NCI-H2107 treated with DMSO at 0.1 percent for 48 hours (cell line): ENCODE measurements around the gene P2RX4.
"Not testable (repeated sequence)": the region's sequence is repeated elsewhere in the genome, so short reads cannot be mapped to it uniquely, and the experiment has no call there.

ENCODE experiments used
- DNase-seq: peaks from one replicate; lab custom pipeline; 2025; ENCODE audit not compliant: unreplicated experiment; lab: John Stamatoyannopoulos, UW

P2RX4 gene

GRCh38 chr12:121188227-121188626, 21.7 kb upstream of the P2RX4 start:
- DNase-seq, result no peak

GRCh38 chr12:121189131-121189530, 20.8 kb upstream of the P2RX4 start:
- no peak for DNase-seq

- DNase-seq, result no peak
These were observed 20.2 kb upstream of the P2RX4 start for GRCh38 chr12:121189619-121190155.

- no peak for DNase-seq
These were observed 19.4 kb upstream of the P2RX4 start for GRCh38 chr12:121190523-121191031.

- no peak for DNase-seq
These were observed 18.8 kb upstream of the P2RX4 start for GRCh38 chr12:121191151-121191550.

- DNase-seq, result no peak
These were observed 13.0 kb upstream of the P2RX4 start for GRCh38 chr12:121196902-121197301.

- no peak for DNase-seq
These were observed 11.0 kb upstream of the P2RX4 start for GRCh38 chr12:121198949-121199348.

- not testable (repeated sequence) for DNase-seq
These were observed 8.8 kb upstream of the P2RX4 start for GRCh38 chr12:121201140-121201539.

- DNase-seq, result no peak
These were observed 7.2 kb upstream of the P2RX4 start for GRCh38 chr12:121202407-121203355.

- DNase-seq, result no peak
These were observed 6.4 kb upstream of the P2RX4 start for GRCh38 chr12:121203482-121203881.

- DNase-seq, result no peak
These were observed 4.4 kb upstream of the P2RX4 start for GRCh38 chr12:121205491-121205890.

- not testable (repeated sequence) for DNase-seq
These were observed 1.4 kb upstream of the P2RX4 start for GRCh38 chr12:121208571-121208970.

- no peak for DNase-seq
These were observed 708 bp upstream of the P2RX4 start for GRCh38 chr12:121209221-121209620.

- no peak for DNase-seq
These were observed 2.9 kb downstream of the P2RX4 start for GRCh38 chr12:121212875-121213274.

- DNase-seq, result no peak
These were observed 4.3 kb downstream of the P2RX4 start for GRCh38 chr12:121214166-121214777.

GRCh38 chr12:121214855-121215745, 5.2 kb downstream of the P2RX4 start:
- no peak for DNase-seq

- no peak for DNase-seq
These were observed 6.2 kb downstream of the P2RX4 start for GRCh38 chr12:121216102-121216501.

- DNase-seq, result no peak
These were observed 7.1 kb downstream of the P2RX4 start for GRCh38 chr12:121217063-121217462.

GRCh38 chr12:121217761-121218160, 7.8 kb downstream of the P2RX4 start:
- no peak for DNase-seq

GRCh38 chr12:121218588-121219352, 8.8 kb downstream of the P2RX4 start:
- no peak for DNase-seq
